ENCODE results near the gene SCNN1A. TPM values are rescaled to one million over a fixed set of nuclear protein-coding genes. Genes with fewer than 3 reads are reported as not detected.
"Not testable (repeated sequence)": the region's sequence is repeated elsewhere in the genome, so short reads cannot be mapped to it uniquely, and the experiment has no call there.

The SCNN1A gene
- total RNA-seq, 1 donor from 2014 or later: 14.3 TPM

GRCh38 chr12:6338955-6339354, 36.4 kb downstream of the SCNN1A start:
- DNase-seq (ENCODE audit: low spot score in 2 of 2): no peak
- Histone ChIP-seq H3K36me3 (peaks cover 9 to 11% of the 10 kb centered on the region in 2 donors), H3K27me3 (no peaks in the 10 kb centered on the region), H3K9me3 (no peaks in the 10 kb centered on the region), H3K27ac (peak overlapping the region; percentile 97 to 98), H3K4me3 (peak overlapping the region; percentile 90 to 93), H3K4me1 (peaks cover 27 to 56% of the 10 kb centered on the region in 2 donors)
- TF ChIP-seq CTCF (IDR thresholded peaks at IDR 0.05): no peak
- intact Hi-C loops (cut with DNase I): loop anchor here (5.0 kb wide), 2 partner anchors 112 to 133 kb away; partner anchors contain the start of gene VAMP1

- H3K27me3 ChIP-seq; DNase-seq (ENCODE audit: low spot score in 2 of 2); H3K9me3 ChIP-seq: not testable (repeated sequence)
- H3K4me3 ChIP-seq: peak overlapping the region; percentile 90 to 93
- H3K4me1 ChIP-seq: peaks cover 30 to 56% of the 10 kb centered on the region in 2 donors
- H3K36me3 ChIP-seq: peaks cover 13 to 15% of the 10 kb centered on the region in 2 donors
- intact Hi-C loops (cut with DNase I): loop anchor here (5.0 kb wide), 2 partner anchors 111 to 134 kb away; partner anchors contain the start of gene VAMP1
- H3K27ac ChIP-seq: peak overlapping the region; percentile 97 to 98
These were observed 36.8 kb downstream of the SCNN1A start for GRCh38 chr12:6338536-6338935.

- intact Hi-C loops (cut with DNase I): loop anchor here (2.0 to 5.0 kb wide), 3 partner anchors 111 to 197 kb away; partner anchors contain the start of genes GAPDH and VAMP1
- no peaks in the 10 kb centered on the region for H3K27me3 ChIP-seq
- H3K27ac ChIP-seq: peak overlapping the region; percentile 97 to 98
- peak overlapping the region; percentile 90 to 93 for H3K4me3 ChIP-seq
- TF ChIP-seq CTCF (IDR thresholded peaks at IDR 0.05): no peak
- peaks cover 18 to 20% of the 10 kb centered on the region in 2 donors for H3K36me3 ChIP-seq
- H3K9me3 ChIP-seq: no peaks in the 10 kb centered on the region
- no peak for DNase-seq (ENCODE audit: low spot score in 2 of 2)
- H3K4me1 ChIP-seq: peaks cover 30 to 53% of the 10 kb centered on the region in 2 donors
These were observed 37.4 kb downstream of the SCNN1A start for GRCh38 chr12:6337958-6338433.

GRCh38 chr12:6336889-6337853, 38.2 kb downstream of the SCNN1A start:
- H3K27ac ChIP-seq: peak overlapping the region; percentile 97 to 98
- DNase-seq (ENCODE audit: low spot score in 2 of 2): no peak
- H3K36me3 ChIP-seq: peaks cover 27 to 29% of the 10 kb centered on the region in 2 donors
- TF ChIP-seq CTCF (IDR thresholded peaks at IDR 0.05): no peak
- peak overlapping the region; percentile 90 to 93 for H3K4me3 ChIP-seq
- H3K9me3 ChIP-seq: no peaks in the 10 kb centered on the region
- intact Hi-C loops (cut with DNase I): loop anchor here (1.0 to 5.0 kb wide), 6 partner anchors 8 to 198 kb away; partner anchors contain the start of genes GAPDH, LTBR and VAMP1
- no peaks in the 10 kb centered on the region for H3K27me3 ChIP-seq
- peaks cover 24 to 45% of the 10 kb centered on the region in 2 donors for H3K4me1 ChIP-seq

- Histone ChIP-seq H3K27me3 (no peaks in the 10 kb centered on the region), H3K27ac (peak overlapping the region; percentile 97 to 98), H3K4me3 (peak overlapping the region; percentile 90 to 93), H3K9me3 (no peaks in the 10 kb centered on the region), H3K36me3 (peaks cover 35 to 37% of the 10 kb centered on the region in 2 donors), H3K4me1 (peaks cover 24 to 45% of the 10 kb centered on the region in 2 donors)
- intact Hi-C loops (cut with DNase I): loop anchor here (1.0 to 5.0 kb wide), 6 partner anchors 9 to 199 kb away; partner anchors contain the start of genes GAPDH, LTBR and VAMP1
- DNase-seq (ENCODE audit: low spot score in 2 of 2): peak; percentile 87 to 97
- TF ChIP-seq CTCF (IDR thresholded peaks at IDR 0.05): no peak
These were observed 39.1 kb downstream of the SCNN1A start for GRCh38 chr12:6336079-6336888.
